Measurements from ENCODE around the gene AKAP5.

The AKAP5 gene, protein sequence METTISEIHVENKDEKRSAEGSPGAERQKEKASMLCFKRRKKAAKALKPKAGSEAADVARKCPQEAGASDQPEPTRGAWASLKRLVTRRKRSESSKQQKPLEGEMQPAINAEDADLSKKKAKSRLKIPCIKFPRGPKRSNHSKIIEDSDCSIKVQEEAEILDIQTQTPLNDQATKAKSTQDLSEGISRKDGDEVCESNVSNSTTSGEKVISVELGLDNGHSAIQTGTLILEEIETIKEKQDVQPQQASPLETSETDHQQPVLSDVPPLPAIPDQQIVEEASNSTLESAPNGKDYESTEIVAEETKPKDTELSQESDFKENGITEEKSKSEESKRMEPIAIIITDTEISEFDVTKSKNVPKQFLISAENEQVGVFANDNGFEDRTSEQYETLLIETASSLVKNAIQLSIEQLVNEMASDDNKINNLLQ

DNA sequence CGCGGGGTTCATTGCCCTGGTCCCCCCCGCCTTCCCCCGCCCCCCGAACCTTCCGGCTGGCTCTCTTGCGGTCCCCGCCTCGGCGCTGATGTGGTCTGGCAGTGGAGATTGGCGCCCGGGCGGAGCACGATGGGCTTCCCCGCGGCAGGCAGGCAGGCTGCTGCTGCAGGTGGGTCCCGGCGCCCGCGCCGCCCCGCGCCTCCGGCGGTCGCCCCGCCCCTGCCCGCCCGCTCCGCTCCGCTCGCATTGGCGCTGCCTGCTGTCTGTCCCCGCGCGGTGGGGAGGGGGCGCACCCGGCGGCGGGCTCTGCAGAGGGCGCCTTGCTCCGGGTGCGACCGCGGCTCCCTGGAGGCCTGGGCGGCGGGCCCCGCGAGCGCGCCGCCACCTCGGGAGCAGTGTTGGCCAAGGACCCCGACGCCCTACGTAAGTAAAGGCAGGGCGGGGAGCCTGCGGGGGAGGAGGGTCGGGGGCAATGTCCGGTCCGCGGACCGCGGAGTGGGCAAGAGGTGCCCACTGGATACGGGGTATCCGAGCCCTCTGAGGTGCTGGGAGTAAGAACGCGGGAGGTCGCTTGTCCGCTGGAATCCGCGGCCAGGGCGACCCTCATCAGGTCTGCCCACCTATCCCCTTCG, at the start of gene AKAP5:
Gene AKAP5 (plus strand): TSS at position 309 of the 632 bp plus-strand sequence. CDS start 2,896 bp downstream, outside the sequence.
- H3K27ac ChIP-seq: no peak within 1 kb of the TSS
- no peak for DNase-seq (ENCODE audit: low read depth, low spot score)

DNA sequence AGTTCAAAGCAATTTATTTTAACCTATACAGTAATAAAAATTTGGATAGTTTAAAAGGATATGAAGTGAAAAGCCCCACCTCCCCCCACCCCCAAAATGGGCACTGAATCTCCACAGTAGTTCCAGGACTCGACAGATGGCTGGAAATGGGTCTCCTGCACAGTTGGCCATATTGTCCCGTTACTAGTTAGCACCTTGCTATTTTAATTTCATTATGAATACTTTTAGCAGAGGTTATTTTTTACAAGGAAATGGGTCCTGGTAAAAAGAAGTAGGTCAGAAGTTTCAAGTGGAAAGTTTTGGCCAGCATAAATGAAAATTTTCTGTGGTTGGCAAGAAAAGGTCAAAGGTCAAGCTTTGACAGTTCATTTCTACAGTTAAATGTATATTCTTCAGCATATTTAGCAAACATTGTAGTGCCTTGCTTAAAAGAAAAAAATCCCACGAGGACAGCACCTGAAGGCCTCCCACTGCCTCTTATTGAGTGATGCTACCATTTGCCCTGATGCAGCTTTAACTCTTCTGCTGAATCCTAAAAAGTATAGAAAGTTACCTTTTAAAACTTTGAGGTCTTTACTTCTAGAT, 48.9 kb upstream of the AKAP5 start:
- H3K27ac ChIP-seq: no peak overlapping the region
- no peak for DNase-seq (ENCODE audit: low read depth, low spot score)

DNA sequence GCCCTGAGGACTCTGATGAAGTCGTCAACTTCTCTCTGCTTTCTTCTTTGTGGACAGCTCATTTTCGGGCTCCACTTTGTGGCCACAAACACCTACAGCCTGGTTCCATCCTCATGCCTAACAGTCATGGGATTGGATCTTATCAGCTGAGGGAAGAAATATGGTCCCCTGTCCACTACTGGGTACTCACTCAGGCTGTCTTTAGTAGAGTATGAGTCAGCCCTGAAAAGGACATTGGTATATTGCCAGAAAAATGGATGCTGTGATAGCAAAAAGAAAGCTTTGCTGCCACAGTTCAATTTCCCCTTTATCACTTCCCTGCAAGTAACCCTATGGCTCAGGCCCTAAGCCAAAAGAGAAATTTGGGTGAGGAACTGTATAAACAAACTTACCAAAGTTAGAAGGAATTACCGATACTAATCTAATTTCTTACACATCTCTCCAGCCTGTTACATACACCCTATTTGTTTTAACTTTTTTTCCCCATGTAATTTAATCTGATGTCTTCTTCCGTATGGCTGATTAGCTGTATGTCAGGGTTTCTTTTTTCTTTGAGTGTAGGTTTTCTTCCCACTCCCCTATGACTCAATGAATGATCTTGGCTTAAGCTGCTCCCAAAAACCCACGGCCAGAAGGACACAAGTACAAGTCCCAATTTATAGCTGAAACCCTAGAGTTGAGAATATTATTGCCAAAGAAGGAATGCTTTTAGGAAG, 48.1 kb upstream of the AKAP5 start:
- H3K27ac ChIP-seq: no peak overlapping the region
- no peak for DNase-seq (ENCODE audit: low read depth, low spot score)

DNA sequence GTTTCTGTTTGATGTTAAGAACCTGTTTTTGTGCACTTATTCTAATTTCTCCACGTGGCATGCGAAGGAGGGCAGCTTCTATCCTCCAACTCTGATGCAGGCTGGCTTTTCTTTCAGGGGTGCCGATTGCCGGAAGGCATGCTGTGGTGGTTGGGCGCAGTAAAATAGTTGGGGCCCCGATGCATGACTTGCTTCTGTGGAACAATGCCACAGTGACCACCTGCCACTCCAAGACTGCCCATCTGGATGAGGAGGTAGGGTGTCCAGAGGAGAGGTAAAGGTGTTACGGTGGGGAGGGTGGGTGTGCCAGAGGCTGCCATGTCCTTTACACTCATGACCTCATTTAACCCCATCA, 47.6 kb upstream of the AKAP5 start:
- no peak for DNase-seq (ENCODE audit: low read depth, low spot score)
- H3K27ac ChIP-seq: no peak overlapping the region

DNA sequence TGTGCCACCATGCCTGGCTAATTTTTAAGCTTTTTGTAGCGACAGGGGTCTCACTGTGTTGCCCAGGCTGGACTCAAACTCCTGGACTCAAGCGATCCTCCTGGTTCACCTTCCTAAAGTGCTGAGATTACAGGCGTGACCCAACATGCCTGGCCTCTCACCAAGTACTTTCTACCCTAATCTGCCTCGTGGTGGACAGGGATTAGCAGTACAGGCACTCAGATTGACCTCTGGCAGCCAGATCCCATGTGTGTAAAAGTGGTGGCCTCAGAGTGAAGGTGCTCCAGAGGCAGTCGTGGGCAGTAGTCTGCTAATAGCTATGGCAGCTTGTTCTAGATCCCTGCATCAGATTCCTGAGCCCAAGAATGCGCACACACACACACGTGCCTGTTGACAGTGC, 46.3 kb upstream of the AKAP5 start:
- H3K27ac ChIP-seq: no peak overlapping the region
- DNase-seq (ENCODE audit: low read depth, low spot score): no peak

DNA sequence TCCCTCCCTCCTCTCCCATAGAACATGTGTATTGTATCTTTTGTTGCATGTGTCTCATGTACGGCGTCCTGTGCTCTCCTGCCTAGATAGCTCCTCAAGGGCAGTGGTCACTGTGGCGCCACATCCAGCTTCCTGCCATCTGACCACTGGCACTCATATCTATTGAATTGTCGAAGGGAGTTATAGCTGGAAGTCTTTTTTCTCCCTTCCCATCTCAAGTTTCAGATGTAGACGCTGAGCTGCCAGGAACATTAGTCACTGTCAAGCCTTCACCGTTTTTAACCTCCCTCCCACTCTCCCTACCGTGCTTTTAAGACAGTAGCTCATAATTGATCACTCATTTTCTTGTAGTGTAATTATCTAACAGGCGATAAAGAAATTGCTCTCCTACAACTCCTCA, 44.1 kb upstream of the AKAP5 start:
- H3K27ac ChIP-seq: no peak overlapping the region
- no peak for DNase-seq (ENCODE audit: low read depth, low spot score)

DNA sequence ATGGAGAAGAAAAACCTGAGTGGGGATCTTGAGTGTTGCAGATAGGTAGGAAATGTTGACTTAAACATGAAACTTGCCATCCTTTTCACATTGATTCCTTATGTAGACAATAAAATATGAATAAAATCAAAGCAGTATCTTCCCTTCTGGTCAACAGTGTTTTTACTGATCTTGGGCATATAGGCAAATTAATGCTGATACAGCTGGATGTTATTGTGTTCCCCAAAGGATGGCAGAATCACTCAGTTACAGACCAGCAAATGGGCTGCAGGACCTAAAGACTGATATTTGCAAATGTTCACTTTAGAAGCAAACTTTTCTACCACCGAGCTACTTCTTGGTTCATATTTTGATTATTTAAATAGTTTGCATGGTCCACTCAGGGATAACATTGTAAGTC, 43.3 kb upstream of the AKAP5 start:
- DNase-seq (ENCODE audit: low read depth, low spot score): no peak
- no peak overlapping the region for H3K27ac ChIP-seq

DNA sequence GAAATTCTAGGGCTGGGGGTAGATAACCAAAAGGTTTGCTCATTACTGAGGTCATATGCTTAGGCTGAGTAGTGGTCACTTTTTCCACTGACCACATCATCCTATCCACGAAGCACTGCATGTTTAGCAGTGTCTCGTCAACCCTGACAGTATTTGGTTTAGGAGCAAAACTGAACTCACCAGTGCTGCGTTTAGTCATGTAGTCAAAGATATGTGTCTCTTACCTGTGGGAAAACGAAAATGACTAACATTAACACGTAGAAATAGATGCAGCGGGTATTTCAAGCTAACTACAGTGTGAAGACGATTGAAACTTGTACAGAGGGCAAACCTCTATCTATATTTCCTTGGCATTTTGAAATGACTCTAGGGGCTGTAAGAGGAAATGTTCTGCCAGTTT, 42.5 kb upstream of the AKAP5 start:
- no peak overlapping the region for H3K27ac ChIP-seq
- DNase-seq (ENCODE audit: low read depth, low spot score): no peak

DNA sequence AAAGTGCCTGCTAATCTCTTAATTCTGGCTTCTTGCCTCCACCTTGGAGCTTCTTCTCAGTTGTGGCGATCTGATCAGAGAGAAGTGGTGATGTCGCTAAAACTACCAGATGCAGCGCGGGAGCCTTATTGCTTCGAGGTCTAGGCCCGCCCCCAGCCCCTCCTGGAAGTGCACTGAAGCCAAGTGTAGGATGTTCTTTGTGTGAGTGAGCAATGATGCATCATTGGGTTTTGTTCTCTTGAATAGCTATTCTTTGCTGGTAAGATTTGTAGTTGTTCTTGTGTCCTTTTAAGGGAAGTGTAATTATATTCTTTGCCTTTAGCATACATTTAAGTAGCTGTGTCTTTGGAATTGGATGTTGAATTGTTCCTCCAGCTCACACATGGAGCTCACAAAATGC, 41.3 kb upstream of the AKAP5 start:
- no peak for DNase-seq (ENCODE audit: low read depth, low spot score)
- no peak overlapping the region for H3K27ac ChIP-seq

DNA sequence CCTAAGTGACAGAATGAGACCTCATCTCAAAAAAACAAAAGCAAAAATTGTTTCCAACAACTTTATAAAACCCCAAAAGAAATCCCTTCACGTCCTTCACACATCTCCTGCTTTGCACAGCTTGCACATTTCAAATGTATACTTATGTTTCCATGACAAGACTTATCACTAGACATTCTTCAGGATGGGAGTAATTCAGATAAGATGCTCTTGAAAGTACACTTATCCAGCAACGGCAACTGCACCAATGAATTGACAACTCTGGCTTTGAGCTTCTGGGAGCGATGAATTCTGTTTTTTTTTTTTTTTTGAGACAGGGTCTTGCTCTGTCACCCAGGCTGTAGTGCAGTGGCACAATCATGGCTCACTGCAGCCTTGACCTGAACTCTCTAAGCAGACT, 30.8 kb upstream of the AKAP5 start:
- DNase-seq (ENCODE audit: low read depth, low spot score): no peak
- H3K27ac ChIP-seq: no peak overlapping the region

DNA sequence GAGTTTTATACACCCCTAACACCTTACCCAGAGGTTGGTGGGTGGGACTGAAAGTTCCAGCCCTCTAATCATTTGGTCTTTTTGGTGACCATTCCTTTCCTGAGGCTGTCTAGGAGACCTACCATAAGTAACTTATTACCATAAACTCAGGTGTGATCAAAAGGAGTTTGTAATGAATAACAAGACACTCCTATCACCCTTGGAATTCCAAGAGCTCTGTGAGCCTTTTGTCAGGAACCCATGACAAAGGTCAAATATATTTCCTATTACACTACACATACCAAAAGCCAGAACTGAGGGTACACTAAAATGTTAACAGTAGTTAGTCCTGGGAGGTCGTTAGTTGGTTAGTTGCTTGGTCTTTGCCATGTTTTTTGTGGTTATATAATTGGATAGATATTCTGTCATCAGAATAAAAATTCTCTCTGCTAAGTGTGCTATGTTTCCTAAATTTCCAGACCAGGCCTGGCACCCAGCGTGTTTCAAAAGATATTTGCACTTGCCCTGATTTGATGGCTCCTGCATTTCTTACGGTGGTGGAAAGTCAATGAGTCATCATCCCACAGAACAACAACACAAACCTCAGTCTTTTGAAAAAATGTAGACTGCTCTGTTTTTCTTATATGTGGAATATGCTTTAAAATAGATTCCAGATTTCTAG, 27.0 kb upstream of the AKAP5 start:
- peak overlapping the region; percentile 46 for H3K27ac ChIP-seq
- DNase-seq (ENCODE audit: low read depth, low spot score): no peak

DNA sequence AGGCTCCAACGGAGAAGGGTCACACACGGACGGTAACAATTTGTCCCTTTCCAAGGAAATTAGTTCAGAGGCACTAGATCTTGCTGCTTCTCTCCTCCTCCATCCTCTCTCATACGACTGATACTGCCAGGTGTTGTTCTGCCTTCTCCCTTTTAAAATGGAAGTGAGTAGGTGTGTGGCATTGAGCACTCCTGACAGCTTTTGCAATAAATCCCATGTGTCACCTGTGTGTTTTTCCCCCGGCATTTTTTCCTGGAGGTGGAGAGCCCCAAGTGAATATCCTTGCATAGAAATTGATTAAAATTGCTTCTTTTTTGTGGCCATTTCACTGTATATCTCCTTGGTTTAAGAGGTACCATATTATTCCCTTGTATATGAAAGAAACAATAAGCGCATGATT, 26.2 kb upstream of the AKAP5 start:
- no peak overlapping the region for H3K27ac ChIP-seq
- no peak for DNase-seq (ENCODE audit: low read depth, low spot score)

DNA sequence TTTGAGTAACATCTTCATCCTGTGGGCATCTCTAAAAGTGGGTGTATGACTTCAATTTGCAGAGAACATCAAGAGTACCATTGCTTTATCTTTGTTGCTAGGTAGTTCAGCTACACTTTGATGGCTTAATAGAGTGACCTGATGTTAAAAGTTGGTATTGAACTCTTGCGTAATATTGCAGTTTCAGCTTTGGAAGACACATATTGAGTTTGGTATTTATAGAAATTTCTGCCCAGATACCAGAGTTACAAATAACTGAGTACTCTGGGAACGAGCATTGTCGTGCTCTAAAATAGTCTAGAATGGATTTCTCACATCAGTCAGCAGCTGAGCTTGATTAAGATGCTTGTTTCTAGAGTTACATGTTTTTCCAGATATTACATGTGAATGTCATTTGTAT, 24.8 kb upstream of the AKAP5 start:
- DNase-seq (ENCODE audit: low read depth, low spot score): no peak
- no peak overlapping the region for H3K27ac ChIP-seq

DNA sequence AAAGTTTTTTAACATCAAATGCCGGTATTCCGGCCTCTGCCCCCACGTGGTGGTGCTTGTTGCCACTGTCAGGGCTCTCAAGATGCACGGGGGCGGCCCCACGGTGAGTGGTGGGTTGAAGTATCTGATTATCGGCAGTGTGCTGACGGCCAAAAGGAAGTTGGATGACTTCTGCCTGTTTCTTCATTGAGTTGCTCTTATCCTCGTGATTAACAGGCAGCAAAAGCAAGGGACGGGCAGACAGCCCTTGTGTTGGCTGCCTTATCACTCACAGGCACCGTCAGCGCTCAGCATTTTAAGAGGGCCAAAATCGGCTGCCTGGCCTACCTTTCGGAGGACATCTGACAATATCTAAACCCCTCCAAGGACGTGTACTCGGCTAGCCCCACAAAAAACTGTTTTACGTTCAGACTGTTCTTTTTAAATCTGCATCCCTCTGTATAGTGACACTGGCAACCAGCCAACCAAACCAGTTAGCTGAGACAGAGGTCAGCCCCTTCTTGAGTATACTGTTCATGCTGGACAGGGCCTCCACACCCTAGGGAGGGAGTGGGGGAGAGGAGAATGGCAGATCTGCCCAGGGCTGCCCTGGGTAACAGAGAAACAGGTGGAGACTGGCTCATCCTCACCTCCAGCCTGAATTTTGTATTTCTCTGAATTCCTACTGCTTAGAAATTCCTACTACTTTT, 22.9 kb upstream of the AKAP5 start:
- no peak overlapping the region for H3K27ac ChIP-seq
- DNase-seq (ENCODE audit: low read depth, low spot score): no peak

DNA sequence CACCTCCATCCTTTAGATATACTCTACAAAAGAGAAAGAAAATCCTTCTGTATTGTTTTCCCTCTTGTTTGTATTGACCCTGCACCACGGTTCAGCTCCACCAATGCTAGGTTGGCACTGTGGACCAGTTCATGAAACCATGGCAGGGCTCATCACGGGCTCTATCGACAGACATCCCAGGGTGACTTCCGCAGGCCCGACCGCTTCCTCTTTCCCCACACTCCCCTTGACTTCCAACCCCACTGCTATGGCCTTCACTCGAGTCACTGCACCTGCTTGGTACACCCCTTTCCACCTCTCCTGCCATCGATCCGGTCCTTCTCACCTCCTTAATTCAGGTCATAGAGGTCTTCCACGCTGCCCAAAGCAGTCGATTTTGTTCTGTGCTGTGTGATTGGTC, 21.2 kb upstream of the AKAP5 start:
- H3K27ac ChIP-seq: no peak overlapping the region
- no peak for DNase-seq (ENCODE audit: low read depth, low spot score)

DNA sequence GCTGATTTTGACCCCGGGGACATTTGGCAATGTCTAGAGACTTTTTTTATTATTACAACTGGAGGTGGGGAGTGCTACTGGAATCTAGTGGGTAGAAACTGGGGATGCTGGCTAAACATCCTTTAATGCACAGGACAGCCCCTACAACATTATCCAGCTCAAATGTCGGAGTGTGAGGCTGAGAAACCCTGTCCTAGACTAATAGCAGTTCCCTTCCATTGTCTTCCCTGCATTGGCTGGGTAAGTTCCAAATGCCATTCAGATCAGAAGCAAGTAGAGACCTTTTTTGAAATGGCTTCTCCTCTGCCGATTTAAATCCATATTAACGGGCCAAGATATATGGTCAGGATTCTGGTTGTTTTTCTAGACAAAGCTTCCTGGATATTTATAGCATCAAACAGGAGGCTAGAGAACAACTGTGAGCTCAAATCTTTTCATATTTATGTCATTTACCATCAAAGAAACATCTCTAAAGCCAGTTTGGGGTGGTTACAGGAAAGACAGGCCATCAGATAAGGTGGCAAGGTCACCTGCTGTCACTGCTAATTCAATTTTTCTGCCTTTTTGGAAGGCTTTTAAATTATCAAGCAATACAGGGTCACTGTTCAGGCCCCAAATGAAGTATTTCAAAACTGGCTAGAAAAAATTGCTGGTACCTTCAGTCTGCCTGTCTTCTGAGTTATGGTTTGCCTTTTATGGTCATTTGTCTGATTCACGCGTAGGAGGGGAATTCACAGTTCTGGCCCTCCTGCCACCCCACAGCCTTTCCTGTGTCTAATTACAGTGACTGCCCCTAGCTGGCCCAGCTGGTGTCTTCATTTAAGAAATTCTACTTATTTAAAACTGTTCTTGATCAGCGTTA, 20.1 kb upstream of the AKAP5 start:
- no peak for DNase-seq (ENCODE audit: low read depth, low spot score)
- no peak overlapping the region for H3K27ac ChIP-seq

DNA sequence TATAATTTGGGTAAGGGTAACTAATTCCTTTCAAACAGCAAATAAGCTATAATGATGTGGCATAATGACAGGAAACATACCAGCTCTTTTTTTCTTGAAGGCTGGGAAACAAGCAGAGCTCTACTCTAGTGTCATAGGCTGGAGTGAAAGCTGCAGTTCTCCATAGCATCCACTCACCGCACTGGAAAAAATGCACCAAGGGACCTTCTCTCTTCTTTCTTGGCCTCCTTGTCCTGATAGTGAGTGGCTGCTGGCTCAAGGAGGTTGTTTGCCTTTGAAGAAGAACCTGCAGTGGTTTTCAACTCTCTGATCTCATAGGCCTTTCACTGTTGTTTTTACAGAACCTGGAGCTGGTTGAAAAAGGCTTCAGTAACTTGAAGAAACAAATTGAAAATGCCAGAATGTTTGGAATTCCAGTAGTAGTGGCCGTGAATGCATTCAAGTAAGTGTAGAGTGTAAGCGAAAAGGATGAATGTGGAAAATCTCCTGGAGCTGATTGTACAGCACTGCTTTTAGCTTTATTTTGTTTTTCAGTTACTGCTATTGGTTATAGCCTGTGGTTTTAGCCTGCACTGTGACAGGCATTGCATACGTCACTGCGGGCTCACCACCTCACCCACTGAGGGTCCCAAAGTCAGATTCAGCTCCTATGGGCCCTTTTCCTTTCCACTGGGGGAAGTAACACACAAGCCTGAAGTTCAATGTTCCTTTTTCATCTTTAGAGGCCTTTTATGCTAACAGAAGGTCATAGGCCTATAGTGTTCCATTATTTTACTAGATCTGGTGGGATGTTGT, 17.2 kb upstream of the AKAP5 start:
- no peak overlapping the region for H3K27ac ChIP-seq
- DNase-seq (ENCODE audit: low read depth, low spot score): no peak

DNA sequence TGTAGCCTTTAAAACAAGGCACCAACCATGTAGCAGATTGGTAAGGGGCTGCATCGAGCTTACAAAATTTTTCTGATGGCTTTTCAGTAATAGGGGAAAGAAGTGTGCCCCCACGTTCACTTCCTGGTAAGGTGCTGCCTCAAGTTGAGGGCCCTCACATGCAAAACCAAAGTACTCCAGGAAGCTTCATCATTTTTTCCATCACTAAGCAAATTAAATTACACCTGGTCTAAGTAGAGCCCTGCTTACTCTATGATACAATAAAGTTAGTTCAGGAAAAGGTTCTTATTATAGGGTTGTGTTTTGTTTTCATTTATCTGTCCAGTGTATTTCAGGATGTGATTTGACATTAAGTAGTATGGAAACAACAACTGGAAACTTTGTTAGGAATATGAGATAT, 15.0 kb upstream of the AKAP5 start:
- no peak for DNase-seq (ENCODE audit: low read depth, low spot score)
- no peak overlapping the region for H3K27ac ChIP-seq

Measured in epithelial cell of prostate (primary cell).